ENCODE measurements around the gene CYP26A1. TPM values are rescaled to one million over a fixed set of nuclear protein-coding genes. Genes with fewer than 3 reads are reported as not detected.

CYP26A1 gene
- not detected for total RNA-seq

GRCh38 chr10:93073539-93074146 is at the start of gene CYP26A1:
TSS of gene CYP26A1 (plus strand) at chr10:93073893. CDS start at chr10:93073935, 42 bp downstream.
- peak; percentile 22 for DNase-seq
- CTCF ChIA-PET = interaction anchor here (1.1 to 2.8 kb wide), 3 partner anchors 9 to 67 kb away, joined by 3 to 6 read pairs (median 4); no protein-coding TSS in a partner anchor
- no peaks in the 10 kb centered on the region for H3K9me3 Mint-ChIP-seq
- intact Hi-C loops (cut with micrococcal nuclease) = loop anchor here (10.0 kb wide), 2 partner anchors 109 to 379 kb away; no protein-coding TSS in a partner anchor
- H3K36me3 Mint-ChIP-seq (ENCODE audit: low read depth) = no peaks in the 10 kb centered on the region
- peaks cover 68% of the 10 kb centered on the region for H3K27me3 Mint-ChIP-seq
- H3K4me1 Mint-ChIP-seq (ENCODE audit: low read depth) = peaks cover 26% of the 10 kb centered on the region
- ATAC-seq = peak; percentile 41
- POLR2A ChIA-PET = no interaction called here
- TF ChIP-seq CTCF (IDR thresholded peaks at IDR 0.05) = no peak
- peak within 1 kb of the TSS; percentile 63 for H3K4me3 Mint-ChIP-seq
- H3K27ac Mint-ChIP-seq = no peak within 1 kb of the TSS

- no peak overlapping the region for H3K4me3 Mint-ChIP-seq
- CTCF ChIA-PET = no interaction called here
- ATAC-seq (no peak), DNase-seq (no peak)
- H3K36me3 Mint-ChIP-seq (ENCODE audit: low read depth) = peaks cover 2% of the 10 kb centered on the region
- intact Hi-C loops (cut with micrococcal nuclease) = no loop called here
- H3K27me3 Mint-ChIP-seq = no peaks in the 10 kb centered on the region
- H3K9me3 Mint-ChIP-seq = no peaks in the 10 kb centered on the region
- no peaks in the 10 kb centered on the region for H3K4me1 Mint-ChIP-seq (ENCODE audit: low read depth)
- POLR2A ChIA-PET = no interaction called here
- TF ChIP-seq CTCF (IDR thresholded peaks at IDR 0.05) = no peak
- no peak overlapping the region for H3K27ac Mint-ChIP-seq
Measured at GRCh38 chr10:93026072-93026471, 47.6 kb upstream of the CYP26A1 start.

- POLR2A ChIA-PET = no interaction called here
- H3K27ac Mint-ChIP-seq = no peak overlapping the region
Measured at GRCh38 chr10:93027508-93027907, 46.2 kb upstream of the CYP26A1 start.

GRCh38 chr10:93028883-93029282 is 44.8 kb upstream of the CYP26A1 start:
- intact Hi-C loops (cut with micrococcal nuclease) = no loop called here
- TF ChIP-seq CTCF (IDR thresholded peaks at IDR 0.05) = no peak
- peaks cover 2% of the 10 kb centered on the region for H3K36me3 Mint-ChIP-seq (ENCODE audit: low read depth)
- H3K4me1 Mint-ChIP-seq (ENCODE audit: low read depth) = no peaks in the 10 kb centered on the region
- H3K4me3 Mint-ChIP-seq = no peak overlapping the region
- H3K9me3 Mint-ChIP-seq = no peaks in the 10 kb centered on the region
- ChIA-PET CTCF (no interaction called here), POLR2A (no interaction called here)
- no peak overlapping the region for H3K27ac Mint-ChIP-seq
- DNase-seq = no peak
- no peaks in the 10 kb centered on the region for H3K27me3 Mint-ChIP-seq
- ATAC-seq = no peak

More at GRCh38 chr10:93027508-93027907, 46.2 kb upstream of the CYP26A1 start:
- no peak for TF ChIP-seq CTCF (IDR thresholded peaks at IDR 0.05)
- Mint-ChIP-seq H3K27me3 (no peaks in the 10 kb centered on the region), H3K4me3 (no peak overlapping the region), H3K36me3 (ENCODE audit: low read depth) (peaks cover 2% of the 10 kb centered on the region), H3K4me1 (ENCODE audit: low read depth) (no peaks in the 10 kb centered on the region), H3K9me3 (no peaks in the 10 kb centered on the region)
- intact Hi-C loops (cut with micrococcal nuclease) = no loop called here
- CTCF ChIA-PET = no interaction called here
- no peak for ATAC-seq
- no peak for DNase-seq

GRCh38 chr10:93030409-93030808 is 43.3 kb upstream of the CYP26A1 start:
- Mint-ChIP-seq H3K27ac (no peak overlapping the region), H3K4me3 (no peak overlapping the region), H3K4me1 (ENCODE audit: low read depth) (no peaks in the 10 kb centered on the region), H3K27me3 (no peaks in the 10 kb centered on the region), H3K9me3 (no peaks in the 10 kb centered on the region), H3K36me3 (ENCODE audit: low read depth) (peaks cover 2% of the 10 kb centered on the region)
- intact Hi-C loops (cut with micrococcal nuclease) = no loop called here
- ChIA-PET POLR2A (no interaction called here), CTCF (interaction anchor here (0.6 kb wide), 1 partner anchor 18 kb away, joined by 3 read pairs; no protein-coding TSS in a partner anchor)
- ATAC-seq (no peak), DNase-seq (no peak)
- TF ChIP-seq CTCF (IDR thresholded peaks at IDR 0.05) = no peak
